Small intestine (tissue), 7 donors: Measurements from ENCODE around the gene GTF2A1. TPM values are rescaled to one million over a fixed set of nuclear protein-coding genes. Genes with fewer than 3 reads are reported as not detected.
A peak's percentile ranks its signal among the peaks of the same experiment; 100 is the strongest.

Experiments used
- DNase-seq, 2 donors: peaks; one replicate each; pipeline versions ENCODE4 v3.0.0 to v3.0.0-alpha.2; 2013
- FAIRE-seq: peaks from 2 replicates; lab custom pipeline; 2012; peaks lifted over from hg19 to GRCh38; lab: Jason Lieb, UNC
- H3K27ac ChIP-seq, 3 donors: one replicate each; pipeline ENCODE4 v1.5.1; 2013; ENCODE audit warnings: low read length in 2 of 3, mild to moderate bottlenecking in 2 of 3, control low read depth in 1 of 3, inconsistent platforms in 1 of 3, low read depth in 1 of 3, moderate library complexity in 1 of 3
- H3K27me3 ChIP-seq, 3 donors: one replicate each; pipeline ENCODE4 v1.6.1; 2013; ENCODE audit warnings: low read length in 3 of 3, inconsistent platforms in 1 of 3; ENCODE audit not compliant: control insufficient read depth in 3 of 3, insufficient read depth in 3 of 3
- H3K36me3 ChIP-seq, 3 donors: one replicate each; pipeline ENCODE4 v1.6.1; 2013; ENCODE audit warnings: low read length in 3 of 3, inconsistent platforms in 1 of 3, low read depth in 1 of 3, mild to moderate bottlenecking in 1 of 3, moderate library complexity in 1 of 3; ENCODE audit not compliant: control insufficient read depth in 3 of 3, insufficient read depth in 2 of 3
- H3K4me1 ChIP-seq, 3 donors: one replicate each; pipeline ENCODE4 v1.6.1; 2013; ENCODE audit warnings: low read length in 2 of 3, inconsistent platforms in 1 of 3, low read depth in 1 of 3, mild to moderate bottlenecking in 1 of 3, moderate library complexity in 1 of 3; ENCODE audit not compliant: control insufficient read depth in 3 of 3, insufficient read depth in 2 of 3
- H3K4me3 ChIP-seq, 3 donors: one replicate each; pipeline ENCODE4 v1.5.1; 2013; ENCODE audit warnings: low read length in 3 of 3, control low read depth in 1 of 3, inconsistent platforms in 1 of 3, low read depth in 1 of 3, mild to moderate bottlenecking in 1 of 3, moderate library complexity in 1 of 3
- H3K9me3 ChIP-seq, 2 donors: one replicate each; pipeline ENCODE4 v1.6.1; 2013; ENCODE audit warnings: low read depth in 1 of 2, low read length in 1 of 2; ENCODE audit not compliant: control insufficient read depth in 2 of 2, insufficient read depth in 1 of 2
- WGBS, 3 donors: extraction: QIAGEN DNeasy Blood & Tissue Kit; methylation state at CpG; one replicate each; pipeline ENCODE4 v1.1.7; 2013; 5-methylcytosine and 5-hydroxymethylcytosine counted together
- polyA plus RNA-seq, 4 donors: library from polyadenylated mRNA; stranded (reverse) in 3 of 4; unstranded in 1 of 4; fragments of 200-250 nt in 3 of 4; fragments of 120-200 nt in 1 of 4; gene quantifications; one replicate each; pipeline versions ENCODE4 v1.2.1 to v1.2.3, GENCODE V29; 2013
- donor health status: healthy with polysubstance abuse.
- donor health status: control.
- donor health status: control.
- donor health status: Bipolar disorder and iron deficiency.
- donor health status: healthy.

GTF2A1 gene
- polyA plus RNA-seq, 4 donors, result 4.9 to 19.1 (median 7.9) TPM

DNA sequence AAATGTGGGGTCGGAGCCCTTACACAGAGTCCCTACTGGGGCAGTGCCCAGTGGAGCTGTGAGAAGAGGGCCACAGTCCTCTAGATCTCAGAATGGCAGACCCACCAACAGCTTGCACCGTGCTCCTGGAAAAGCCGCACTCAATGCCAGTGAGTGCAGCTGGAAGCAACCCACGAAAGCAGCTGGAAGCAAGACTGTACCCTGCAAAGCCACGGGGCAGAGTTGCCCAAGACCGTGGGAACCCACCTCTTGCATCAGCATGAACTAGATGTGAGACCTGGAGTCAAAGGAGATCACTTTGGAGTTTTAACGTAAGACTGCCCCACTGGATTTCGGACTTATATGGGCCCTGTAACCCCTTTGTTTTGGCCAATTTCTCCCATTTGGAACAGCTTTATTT lies 12.3 kb downstream of the GTF2A1 start:
- DNase-seq (no peak), FAIRE-seq (no peak)

DNA sequence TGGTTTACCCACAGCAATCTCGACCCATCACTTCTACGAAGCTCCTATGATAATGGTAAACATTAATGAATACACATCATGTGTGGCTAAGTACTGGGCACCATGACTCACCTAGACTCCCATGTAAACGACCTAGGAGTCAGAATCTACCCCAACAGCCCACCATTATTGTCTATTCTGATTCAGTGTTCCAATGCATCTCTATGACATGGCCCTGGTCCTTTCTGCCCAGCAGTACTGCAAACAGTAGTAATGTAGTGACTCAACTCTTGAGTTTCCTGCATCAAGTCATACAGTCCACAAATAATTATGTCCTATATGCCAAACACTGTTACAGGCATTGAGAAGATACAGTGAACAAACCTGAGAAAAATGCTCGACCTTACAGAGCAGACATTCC lies 14.6 kb downstream of the GTF2A1 start:
- 74 to 86% (median 76%) methylated on average over 4 of the region's 4 CpGs for WGBS, 3 donors
- no peak for FAIRE-seq
- no peak overlapping the region for H3K27ac ChIP-seq
- H3K4me3 ChIP-seq, result no peak overlapping the region
- no peak for DNase-seq
- H3K4me1 ChIP-seq, result no peaks in the 10 kb centered on the region
- peaks cover 4 to 31% (median 9%) of the 10 kb centered on the region in 3 donors for H3K36me3 ChIP-seq
- no peaks in the 10 kb centered on the region for H3K27me3 ChIP-seq
- no peaks in the 10 kb centered on the region for H3K9me3 ChIP-seq

More for the DNA sequence above, 12.3 kb downstream of the GTF2A1 start:
- Histone ChIP-seq H3K27ac (no peak overlapping the region), H3K4me3 (no peak overlapping the region), H3K4me1 (no peaks in the 10 kb centered on the region), H3K36me3 (peaks cover 9 to 27% (median 10%) of the 10 kb centered on the region in 3 donors), H3K27me3 (no peaks in the 10 kb centered on the region), H3K9me3 (no peaks in the 10 kb centered on the region)
- 92 to 97% (median 94%) methylated on average over 8 of the region's 8 CpGs for WGBS, 3 donors

DNA sequence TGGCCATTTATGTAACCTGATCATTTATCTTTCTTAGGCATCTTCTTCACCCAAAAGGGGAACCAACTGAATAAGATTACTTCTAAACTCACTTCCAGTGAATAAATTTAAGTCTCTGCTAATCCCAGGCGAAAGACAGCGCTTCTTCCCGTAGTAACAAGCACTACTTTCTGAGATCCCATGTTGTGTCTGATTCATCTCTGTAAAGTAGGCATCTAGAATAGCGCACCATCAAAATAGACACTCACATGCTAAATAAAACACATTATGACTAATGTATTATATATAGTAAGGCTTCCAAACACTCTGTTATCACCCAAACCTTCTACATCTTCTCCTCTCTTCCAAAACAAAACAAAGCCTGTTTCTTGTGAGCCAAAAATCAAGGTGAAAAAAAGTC lies 15.1 kb downstream of the GTF2A1 start:
- Histone ChIP-seq H3K27me3 (no peaks in the 10 kb centered on the region), H3K9me3 (no peaks in the 10 kb centered on the region), H3K4me3 (no peak overlapping the region), H3K4me1 (no peaks in the 10 kb centered on the region), H3K36me3 (peaks cover 4 to 30% (median 9%) of the 10 kb centered on the region in 3 donors), H3K27ac (no peak overlapping the region)
- 94 to 99% (median 96%) methylated on average over 4 of the region's 4 CpGs for WGBS, 3 donors
- no peak for FAIRE-seq
- DNase-seq, result no peak

DNA sequence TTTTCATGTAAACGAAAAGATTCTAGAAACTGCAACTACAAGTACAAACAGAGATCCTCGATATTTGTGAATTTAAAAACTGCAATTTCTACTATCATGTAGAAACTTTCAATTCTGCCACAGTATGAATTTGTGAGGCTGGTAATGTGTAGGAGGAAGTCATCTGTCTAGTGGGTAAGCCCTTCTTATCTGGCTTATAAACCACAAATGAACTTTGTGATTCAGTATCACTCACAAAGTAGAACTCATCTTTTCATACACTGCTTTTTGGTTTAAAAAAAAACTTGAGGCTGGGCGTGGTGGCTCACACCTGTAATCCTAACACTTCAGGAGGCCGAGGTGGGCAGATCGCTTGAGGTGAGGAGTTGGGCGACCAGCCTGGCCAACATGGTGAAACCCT lies 20.7 kb downstream of the GTF2A1 start:
- no peak for FAIRE-seq
- no peaks in the 10 kb centered on the region for H3K9me3 ChIP-seq
- 64 to 72% (median 65%) methylated on average over 6 of the region's 6 CpGs for WGBS, 3 donors
- H3K4me1 ChIP-seq, result no peaks in the 10 kb centered on the region
- H3K27ac ChIP-seq, result no peak overlapping the region
- no peak overlapping the region for H3K4me3 ChIP-seq
- DNase-seq, result peak in 1 of 2 donors; percentile 15
- H3K36me3 ChIP-seq, result peaks cover 2 to 25% (median 5%) of the 10 kb centered on the region in 3 donors
- no peaks in the 10 kb centered on the region for H3K27me3 ChIP-seq

DNA sequence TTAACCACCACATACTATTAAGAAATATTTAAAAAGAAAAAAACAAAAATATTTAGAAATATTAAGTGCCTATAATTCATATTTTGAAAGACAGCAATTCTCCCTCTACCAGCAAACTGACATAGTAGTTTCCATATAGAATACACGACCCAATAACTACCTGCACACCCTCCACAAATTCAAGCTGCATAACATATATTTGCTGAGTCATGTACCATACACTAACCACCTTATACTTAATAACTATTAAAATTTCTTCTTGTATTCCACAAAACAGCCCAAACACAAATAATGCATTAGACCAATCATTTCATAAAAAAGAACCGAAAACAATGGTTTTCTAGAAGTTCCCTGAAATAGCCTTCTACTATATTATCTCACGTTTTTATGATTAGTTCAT lies 21.7 kb downstream of the GTF2A1 start:
- 85 to 92% (median 87%) methylated on average over 3 of the region's 3 CpGs for WGBS, 3 donors
- Histone ChIP-seq H3K4me1 (no peaks in the 10 kb centered on the region), H3K27me3 (no peaks in the 10 kb centered on the region), H3K27ac (no peak overlapping the region), H3K36me3 (peaks cover 2 to 30% (median 9%) of the 10 kb centered on the region in 3 donors), H3K4me3 (no peak overlapping the region), H3K9me3 (no peaks in the 10 kb centered on the region)
- DNase-seq (no peak), FAIRE-seq (no peak)

DNA sequence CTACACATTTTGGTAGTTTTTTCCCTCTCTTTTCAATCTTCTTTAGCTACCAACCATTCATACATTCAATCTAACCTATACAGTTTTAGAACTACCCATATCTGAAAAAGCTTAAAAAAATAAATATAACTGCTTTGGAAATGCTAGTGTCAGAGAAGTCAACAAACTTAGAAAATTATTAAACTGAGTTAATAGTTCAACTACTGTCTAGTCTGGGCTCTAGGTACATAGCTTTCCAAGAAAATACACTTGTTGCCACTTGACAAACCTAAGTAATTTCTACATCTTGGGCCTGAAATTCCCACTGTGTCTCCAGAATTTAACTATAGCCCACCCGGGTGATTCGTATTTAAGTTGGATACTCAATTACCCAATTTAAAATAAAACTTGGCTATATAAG lies 22.1 kb downstream of the GTF2A1 start:
- Histone ChIP-seq H3K36me3 (peaks cover 0 to 30% (median 12%) of the 10 kb centered on the region in 3 donors), H3K9me3 (no peaks in the 10 kb centered on the region), H3K27ac (no peak overlapping the region), H3K27me3 (no peaks in the 10 kb centered on the region), H3K4me1 (no peaks in the 10 kb centered on the region), H3K4me3 (no peak overlapping the region)
- 96 to 97% (median 96%) methylated on average over 2 of the region's 2 CpGs for WGBS, 3 donors
- DNase-seq, result no peak
- FAIRE-seq, result no peak

DNA sequence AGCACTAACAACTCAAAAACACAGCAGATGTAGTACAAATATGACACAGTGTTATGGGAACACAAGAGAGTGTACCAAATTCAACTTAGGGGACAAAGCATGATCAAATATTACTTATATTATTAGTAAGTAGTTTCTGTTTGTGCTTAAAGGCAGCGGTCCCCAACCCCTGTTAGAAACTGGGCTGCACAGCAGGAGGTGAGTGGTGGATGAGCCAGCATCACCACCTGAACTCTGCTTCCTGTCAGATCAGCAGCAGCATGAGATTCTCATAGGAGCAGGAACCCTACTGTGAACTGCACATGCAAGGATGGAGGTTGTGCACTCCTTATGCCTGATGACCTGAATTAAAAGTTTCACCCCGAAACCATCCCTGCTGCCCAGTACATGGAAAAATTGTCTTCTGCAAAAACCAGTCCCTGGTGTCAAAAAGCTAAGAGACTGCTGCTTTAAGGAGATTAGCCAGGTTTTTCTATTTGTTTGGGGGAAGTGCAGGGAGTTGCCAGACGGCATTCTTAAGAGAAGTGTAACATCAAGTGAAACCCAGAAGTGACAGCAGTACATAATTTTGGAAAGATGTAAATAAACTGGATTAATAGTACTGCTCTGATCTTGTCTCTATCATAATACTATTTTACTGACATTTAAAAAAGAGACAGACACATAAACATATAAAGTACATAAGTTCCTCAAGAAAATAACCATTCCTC lies 26.7 kb downstream of the GTF2A1 start:
- Histone ChIP-seq H3K9me3 (no peaks in the 10 kb centered on the region), H3K4me1 (no peaks in the 10 kb centered on the region), H3K4me3 (no peak overlapping the region), H3K27me3 (no peaks in the 10 kb centered on the region), H3K27ac (no peak overlapping the region), H3K36me3 (peaks cover 4 to 30% (median 10%) of the 10 kb centered on the region in 3 donors)
- FAIRE-seq (no peak), DNase-seq (no peak)
- 80 to 90% (median 81%) methylated on average over 3 of the region's 3 CpGs for WGBS, 3 donors

DNA sequence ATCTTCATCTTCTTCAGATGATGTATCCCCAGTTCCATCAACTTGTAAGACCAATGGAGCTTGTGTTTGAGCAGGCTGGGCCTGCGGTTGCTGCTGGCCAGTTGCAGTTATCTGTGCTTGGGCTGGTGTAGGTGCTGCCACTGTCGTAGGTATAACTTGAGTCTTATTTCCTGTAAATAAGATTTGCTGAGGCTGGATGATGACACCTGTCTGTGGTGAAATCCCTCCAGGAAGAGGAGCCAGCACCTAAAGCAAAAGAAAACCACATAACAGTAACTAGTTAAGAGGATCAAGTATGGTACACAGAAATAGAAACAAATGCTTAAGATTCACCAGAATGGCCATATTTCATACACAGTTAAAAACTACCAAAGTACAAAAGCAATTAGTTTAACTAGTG lies 28.2 kb downstream of the GTF2A1 start:
- Histone ChIP-seq H3K4me3 (no peak overlapping the region), H3K27ac (no peak overlapping the region), H3K4me1 (no peaks in the 10 kb centered on the region), H3K36me3 (peaks cover 4 to 32% (median 10%) of the 10 kb centered on the region in 3 donors), H3K27me3 (no peaks in the 10 kb centered on the region), H3K9me3 (no peaks in the 10 kb centered on the region)
- no peak for DNase-seq
- WGBS, 3 donors, result 82 to 85% (median 83%) methylated on average over 2 of the region's 2 CpGs
- FAIRE-seq, result no peak
